Measurements from ENCODE around the gene SYNGAP1. TPM values are rescaled to one million over a fixed set of nuclear protein-coding genes. Genes with fewer than 3 reads are reported as not detected.

The SYNGAP1 gene
- total and polyA plus RNA-seq, 9 of the 15 experiments (the other 6 are each of a cell fraction or from before 2014, with no cell fraction given) = 0.01 to 22.8 (median 3.2) TPM

- TF ChIP-seq, protein P1, sequence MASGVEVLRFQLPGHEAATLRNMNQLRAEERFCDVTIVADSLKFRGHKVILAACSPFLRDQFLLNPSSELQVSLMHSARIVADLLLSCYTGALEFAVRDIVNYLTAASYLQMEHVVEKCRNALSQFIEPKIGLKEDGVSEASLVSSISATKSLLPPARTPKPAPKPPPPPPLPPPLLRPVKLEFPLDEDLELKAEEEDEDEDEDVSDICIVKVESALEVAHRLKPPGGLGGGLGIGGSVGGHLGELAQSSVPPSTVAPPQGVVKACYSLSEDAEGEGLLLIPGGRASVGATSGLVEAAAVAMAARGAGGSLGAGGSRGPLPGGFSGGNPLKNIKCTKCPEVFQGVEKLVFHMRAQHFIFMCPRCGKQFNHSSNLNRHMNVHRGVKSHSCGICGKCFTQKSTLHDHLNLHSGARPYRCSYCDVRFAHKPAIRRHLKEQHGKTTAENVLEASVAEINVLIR (CRISPR knock-in tag; IDR thresholded peaks at IDR 0.05) = peak; percentile 67; the same call in 1 of the 2 replicates
- TF ChIP-seq NUFIP1 (IDR thresholded peaks at IDR 0.05; ENCODE audit: partially characterized antibody) (peak; percentile 62), ZBTB2 (IDR thresholded peaks at IDR 0.05) (peak; percentile 73), RB1 (IDR thresholded peaks at IDR 0.05; ENCODE audit: low read depth) (peak; percentile 71; the same call in 1 of the 2 replicates), C11orf30 (IDR thresholded peaks at IDR 0.05; ENCODE audit: low read depth) (peak; percentile 85), MED1 (CRISPR knock-in tag; IDR thresholded peaks at IDR 0.05; ENCODE audit: borderline replicate concordance) (no peak), CAMTA2 (CRISPR knock-in tag; conservative IDR thresholded peaks at IDR 0.05) (0 out of 2 replicates have a peak, but pooled peaks have one; percentile 54), ZNF384 (IDR thresholded peaks at IDR 0.05; ENCODE audit: low read depth, low read length) (0 out of 2 replicates have a peak, but pooled peaks have one; percentile 4), ATF1 (CRISPR knock-in tag; IDR thresholded peaks at IDR 0.05) (no peak), ATF1 (tag; IDR thresholded peaks at IDR 0.05) (peak; percentile 97), ETV6 (IDR thresholded peaks at IDR 0.05; ENCODE audit: borderline replicate concordance in 1 of 2, low read depth in 2 of 2, low read length in 1 of 2) (peak in 1 of 2 experiments; percentile 59; a peak in 1 of 4 replicates), ETV6 (CRISPR knock-in tag; IDR thresholded peaks at IDR 0.05; ENCODE audit: borderline replicate concordance) (no peak), MBD2 (IDR thresholded peaks at IDR 0.05; ENCODE audit: borderline replicate concordance, low read depth) (peak; percentile 77; the same call in 1 of the 2 replicates), CBFA2T2 (conservative IDR thresholded peaks at IDR 0.05) (peak; percentile 96), SIN3A (IDR thresholded peaks at IDR 0.05; ENCODE audit: borderline replicate concordance in 2 of 2, control insufficient read depth in 1 of 2, low read depth in 2 of 2, low read length in 2 of 2) (peak; percentile 65 to 89; a peak in 2 of 4 replicates), EP400 (IDR thresholded peaks at IDR 0.05) (peak; percentile 98), SRSF9 (IDR thresholded peaks at IDR 0.05; ENCODE audit: borderline replicate concordance, low read depth, low read length) (no peak), CCNT2 (IDR thresholded peaks at IDR 0.05; ENCODE audit: borderline replicate concordance, extremely low read depth, insufficient read length, low read depth, low read length) (peak; percentile 86), ZNF76 (CRISPR knock-in tag; IDR thresholded peaks at IDR 0.05; ENCODE audit: borderline replicate concordance) (no peak), KLF1 (tag; IDR thresholded peaks at IDR 0.05) (no peak), HNRNPLL (IDR thresholded peaks at IDR 0.05; ENCODE audit: low read depth, low read length, poor library complexity, severe bottlenecking) (peak; percentile 67)
- TF ChIP-seq, protein P2, sequence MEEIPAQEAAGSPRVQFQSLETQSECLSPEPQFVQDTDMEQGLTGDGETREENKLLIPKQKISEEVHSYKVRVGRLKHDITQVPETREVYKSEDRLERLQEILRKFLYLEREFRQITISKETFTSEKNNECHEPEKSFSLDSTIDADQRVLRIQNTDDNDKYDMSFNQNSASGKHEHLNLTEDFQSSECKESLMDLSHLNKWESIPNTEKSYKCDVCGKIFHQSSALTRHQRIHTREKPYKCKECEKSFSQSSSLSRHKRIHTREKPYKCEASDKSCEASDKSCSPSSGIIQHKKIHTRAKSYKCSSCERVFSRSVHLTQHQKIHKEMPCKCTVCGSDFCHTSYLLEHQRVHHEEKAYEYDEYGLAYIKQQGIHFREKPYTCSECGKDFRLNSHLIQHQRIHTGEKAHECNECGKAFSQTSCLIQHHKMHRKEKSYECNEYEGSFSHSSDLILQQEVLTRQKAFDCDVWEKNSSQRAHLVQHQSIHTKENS (CRISPR knock-in tag; IDR thresholded peaks at IDR 0.05) = no peak
- TF ChIP-seq, protein P3, sequence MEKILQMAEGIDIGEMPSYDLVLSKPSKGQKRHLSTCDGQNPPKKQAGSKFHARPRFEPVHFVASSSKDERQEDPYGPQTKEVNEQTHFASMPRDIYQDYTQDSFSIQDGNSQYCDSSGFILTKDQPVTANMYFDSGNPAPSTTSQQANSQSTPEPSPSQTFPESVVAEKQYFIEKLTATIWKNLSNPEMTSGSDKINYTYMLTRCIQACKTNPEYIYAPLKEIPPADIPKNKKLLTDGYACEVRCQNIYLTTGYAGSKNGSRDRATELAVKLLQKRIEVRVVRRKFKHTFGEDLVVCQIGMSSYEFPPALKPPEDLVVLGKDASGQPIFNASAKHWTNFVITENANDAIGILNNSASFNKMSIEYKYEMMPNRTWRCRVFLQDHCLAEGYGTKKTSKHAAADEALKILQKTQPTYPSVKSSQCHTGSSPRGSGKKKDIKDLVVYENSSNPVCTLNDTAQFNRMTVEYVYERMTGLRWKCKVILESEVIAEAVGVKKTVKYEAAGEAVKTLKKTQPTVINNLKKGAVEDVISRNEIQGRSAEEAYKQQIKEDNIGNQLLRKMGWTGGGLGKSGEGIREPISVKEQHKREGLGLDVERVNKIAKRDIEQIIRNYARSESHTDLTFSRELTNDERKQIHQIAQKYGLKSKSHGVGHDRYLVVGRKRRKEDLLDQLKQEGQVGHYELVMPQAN (IDR thresholded peaks at IDR 0.05; ENCODE audit: borderline replicate concordance) = peak; percentile 98
Measured at GRCh38 chr6:33417903-33418689, 1.8 kb upstream of the SYNGAP1 start, which contains the start of gene CUTA (continued).
